K562 (cell line): Measurements from ENCODE around the gene NAPA. TPM values are rescaled to one million over a fixed set of nuclear protein-coding genes. Genes with fewer than 3 reads are reported as not detected.
A peak's percentile ranks its signal among the peaks of the same experiment; 100 is the strongest.

Experiments
- CEBPG ChIP-seq, 3 experiments: fragments of 200-800 bp in 1 of 3; sonication (Bioruptor generic) in 1 of 3; sonication (generic) in 1 of 3; formaldehyde crosslinking in 1 of 3; IDR thresholded peaks in 2 of 3; conservative IDR thresholded peaks in 1 of 3; 2 replicates each; pipeline versions ENCODE4 v1.6.1 to v1.8.0; 2016 to 2022; ENCODE audit warnings: missing compliant biosample characterization in 2 of 3, missing genetic modification characterization in 2 of 3, mild to moderate bottlenecking in 1 of 3, missing genetic modification reagents in 1 of 3
- E2F3 ChIP-seq: fragments of 250-450 bp; sonication (Bioruptor Pico); IDR thresholded peaks from 2 replicates; pipeline ENCODE4 v1.4.0; 2020; ENCODE audit warnings: mild to moderate bottlenecking
- ESRRA ChIP-seq: fragments of 450-650 bp; IDR thresholded peaks from 2 replicates; pipeline ENCODE4 v1.6.1; 2014; ENCODE audit warnings: low read depth, mild to moderate bottlenecking, moderate library complexity, borderline replicate concordance
- FOXK1 ChIP-seq: sonication (generic); formaldehyde crosslinking; IDR thresholded peaks from 2 replicates; pipeline ENCODE4 v1.8.0; 2022; ENCODE audit warnings: missing genetic modification reagents, mild to moderate bottlenecking, borderline replicate concordance
- GMEB1 ChIP-seq: fragments of 250-450 bp; sonication (Bioruptor Pico); IDR thresholded peaks from 2 replicates; pipeline ENCODE4 v1.4.0; 2020; ENCODE audit warnings: mild to moderate bottlenecking
- MTA2 ChIP-seq: fragments of 450-650 bp; IDR thresholded peaks from 2 replicates; pipeline ENCODE4 v1.6.1; 2016; ENCODE audit warnings: low read depth
- RERE ChIP-seq: sonication (generic); formaldehyde crosslinking; IDR thresholded peaks from 2 replicates; pipeline ENCODE4 v1.8.0; 2023; ENCODE audit warnings: missing genetic modification reagents, mild to moderate bottlenecking, borderline replicate concordance
- RNF219 ChIP-seq: fragments of 250-450 bp; sonication (Bioruptor Pico); IDR thresholded peaks from 2 replicates; pipeline ENCODE4 v1.5.0; 2022; ENCODE audit warnings: mild to moderate bottlenecking
- SMARCA5 ChIP-seq: fragments of 450-650 bp; IDR thresholded peaks from 2 replicates; pipeline ENCODE4 v1.6.1; 2016
- TEAD1 ChIP-seq, 2 experiments: fragments of 450-650 bp in 1 of 2; sonication (generic) in 1 of 2; formaldehyde crosslinking; IDR thresholded peaks; 2 replicates each; pipeline versions ENCODE4 v1.4.0 to v1.8.0; 2020 to 2022; ENCODE audit warnings: mild to moderate bottlenecking in 2 of 2, missing genetic modification reagents in 1 of 2
- THAP7 ChIP-seq: fragments of 250-450 bp; sonication (Bioruptor Pico); IDR thresholded peaks from 2 replicates; pipeline ENCODE4 v1.5.0; 2021
- ZNF212 ChIP-seq: fragments of 450-650 bp; formaldehyde crosslinking; IDR thresholded peaks from 2 replicates; pipeline ENCODE4 v1.4.0; 2020; ENCODE audit warnings: mild to moderate bottlenecking
- ZNF551 ChIP-seq: fragments of 250-450 bp; sonication (Bioruptor Pico); IDR thresholded peaks from 2 replicates; pipeline ENCODE4 v1.5.0; 2021; ENCODE audit warnings: mild to moderate bottlenecking, moderate library complexity
- ZNF77 ChIP-seq: fragments of 250-450 bp; sonication (Bioruptor Pico); IDR thresholded peaks from 2 replicates; pipeline ENCODE4 v1.5.0; 2020
- polyA plus RNA-seq, 8 experiments: library from polyadenylated mRNA; depleted of rRNA in 4 of 8; stranded (reverse) in 5 of 8; unstranded in 3 of 8; fragments of >200 nt; fragmentation: Nextera tagmentation in 2 of 8; fragmentation: Illumina TruSeq in 1 of 8; extraction: Ambion mirVana in 2 of 8; extraction: Trizol in 1 of 8; gene quantifications; 2 replicates each; pipeline versions ENCODE4 v1.2.1 to v1.2.3, GENCODE V29; 2011 to 2014; ENCODE audit warnings: inconsistent platforms in 1 of 8, missing spikeins in 1 of 8
- total RNA-seq, 7 experiments: library from RNA; depleted of rRNA in 6 of 7; stranded (reverse); fragments of >200 nt in 6 of 7; fragmentation: Illumina TruSeq in 2 of 7; extraction: Trizol in 2 of 7; gene quantifications; 2 replicates each; pipeline versions ENCODE4 v1.2.1 to v1.2.3, GENCODE V29; 2011 to 2021; ENCODE audit warnings: low replicate concordance in 1 of 7

NAPA gene
- total and polyA plus RNA-seq, 9 of the 15 experiments (the other 6 are each of a cell fraction or from before 2014, with no cell fraction given), result 5.4 to 98.6 (median 77.5) TPM

- TF ChIP-seq RERE (CRISPR knock-in tag) (no peak), THAP7 (CRISPR knock-in tag) (no peak), ESRRA (0 out of 2 replicates have a peak, but pooled peaks have one; percentile 2), ZNF77 (no peak), SMARCA5 (peak; percentile 88), CEBPG (CRISPR knock-in tag; IDR thresholded peaks at IDR 0.05) (no peak), CEBPG (tag; conservative IDR thresholded peaks at IDR 0.05 in 1 of 2, IDR thresholded peaks at IDR 0.05 in 1 of 2) (no peak), RNF219 (CRISPR knock-in tag) (no peak), TEAD1 (CRISPR knock-in tag; IDR thresholded peaks at IDR 0.05) (no peak), ZNF212 (no peak), FOXK1 (CRISPR knock-in tag) (0 out of 2 replicates have a peak, but pooled peaks have one; percentile 33), E2F3 (CRISPR knock-in tag) (no peak), ZNF551 (no peak), GMEB1 (CRISPR knock-in tag) (no peak), MTA2 (no peak)
Observed at GRCh38 chr19:47446534-47447469, 68.1 kb downstream of the NAPA start (continued).
